ENCODE measurements around the gene MASP2.

DNA sequence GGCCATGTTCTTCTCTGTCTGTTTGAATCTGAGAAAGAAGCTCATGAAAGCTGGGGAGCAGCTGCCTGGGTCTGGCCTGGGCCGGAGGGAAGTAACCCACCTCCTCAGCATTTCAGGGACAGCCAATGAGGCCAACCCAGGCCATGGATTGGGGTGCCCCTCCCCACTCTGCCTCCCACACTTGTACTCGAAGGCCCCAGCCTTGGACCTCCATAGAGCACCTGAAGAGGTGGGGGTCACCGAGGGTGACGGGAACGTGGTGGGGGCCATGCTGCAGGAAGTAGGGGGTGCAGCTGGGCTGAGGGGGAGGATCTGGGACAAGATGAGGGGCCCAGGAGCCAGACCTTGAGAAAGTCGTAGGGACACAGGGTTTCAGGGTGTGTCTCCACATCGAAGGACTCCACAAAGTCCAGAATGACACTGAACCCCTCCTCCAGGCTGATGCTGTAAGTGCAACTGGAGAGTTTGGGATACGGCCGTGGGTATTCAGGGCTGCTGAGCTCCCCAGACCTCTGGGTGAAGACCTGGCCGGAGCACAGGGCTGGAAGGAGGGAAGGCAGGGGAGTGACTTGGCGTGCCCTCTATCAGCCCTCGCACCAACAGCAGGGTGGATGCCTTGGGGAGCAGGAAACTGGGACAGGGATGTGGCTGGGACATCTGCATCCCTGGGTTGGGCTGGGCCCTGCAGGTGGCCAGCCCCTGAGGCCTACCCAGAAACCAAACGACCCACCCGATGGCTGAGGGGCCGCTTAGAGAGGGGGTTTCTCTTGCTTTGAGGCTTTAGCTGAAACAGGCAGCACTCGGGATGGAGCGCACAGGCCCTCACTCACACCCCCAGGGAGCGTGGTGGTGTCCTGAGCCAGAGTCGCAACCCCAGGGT, 3.8 kb downstream of the MASP2 start:
- TF ChIP-seq EP300 (IDR thresholded peaks at IDR 0.05), result no peak
- TF ChIP-seq, protein P1, sequence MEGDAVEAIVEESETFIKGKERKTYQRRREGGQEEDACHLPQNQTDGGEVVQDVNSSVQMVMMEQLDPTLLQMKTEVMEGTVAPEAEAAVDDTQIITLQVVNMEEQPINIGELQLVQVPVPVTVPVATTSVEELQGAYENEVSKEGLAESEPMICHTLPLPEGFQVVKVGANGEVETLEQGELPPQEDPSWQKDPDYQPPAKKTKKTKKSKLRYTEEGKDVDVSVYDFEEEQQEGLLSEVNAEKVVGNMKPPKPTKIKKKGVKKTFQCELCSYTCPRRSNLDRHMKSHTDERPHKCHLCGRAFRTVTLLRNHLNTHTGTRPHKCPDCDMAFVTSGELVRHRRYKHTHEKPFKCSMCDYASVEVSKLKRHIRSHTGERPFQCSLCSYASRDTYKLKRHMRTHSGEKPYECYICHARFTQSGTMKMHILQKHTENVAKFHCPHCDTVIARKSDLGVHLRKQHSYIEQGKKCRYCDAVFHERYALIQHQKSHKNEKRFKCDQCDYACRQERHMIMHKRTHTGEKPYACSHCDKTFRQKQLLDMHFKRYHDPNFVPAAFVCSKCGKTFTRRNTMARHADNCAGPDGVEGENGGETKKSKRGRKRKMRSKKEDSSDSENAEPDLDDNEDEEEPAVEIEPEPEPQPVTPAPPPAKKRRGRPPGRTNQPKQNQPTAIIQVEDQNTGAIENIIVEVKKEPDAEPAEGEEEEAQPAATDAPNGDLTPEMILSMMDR (IDR thresholded peaks at IDR 0.05), result no peak
